H1 (cell line): ENCODE data around the gene NRXN3. TPM values are rescaled to one million over a fixed set of nuclear protein-coding genes. Genes with fewer than 3 reads are reported as not detected.

Experiments
- CTCF ChIA-PET: fragments of 300-600 bp; sonication (Branson Sonifier 250); formaldehyde crosslinking; loops from one replicate; lab custom pipeline; 2021; ENCODE audit not compliant: partially characterized antibody; lab: Charles Lee
- POLR2A ChIA-PET: fragments of 300-600 bp; sonication (Branson Sonifier 250); formaldehyde crosslinking; loops from one replicate; lab custom pipeline; 2021; ENCODE audit warnings: inconsistent platforms; ENCODE audit not compliant: partially characterized antibody; lab: Charles Lee
- DNase-seq, 2 experiments: peaks; one replicate each; pipeline versions ENCODE4 v3.0.0 to v3.0.0-alpha.2; 2010 to 2022; ENCODE audit warnings: low spot score in 2 of 2, low read depth in 1 of 2, mixed read lengths in 1 of 2
- FAIRE-seq: peaks from 2 replicates; lab custom pipeline; 2011; peaks lifted over from hg19 to GRCh38; lab: Jason Lieb, UNC
- H2AFZ ChIP-seq: 2 replicates; pipeline ENCODE4 v1.8.1; 2012; ENCODE audit warnings: low read length, inconsistent platforms
- H2AK5ac ChIP-seq: 2 replicates; pipeline ENCODE4 v1.6.1; 2013; ENCODE audit warnings: low read depth, low read length
- H2BK120ac ChIP-seq: replicated peaks from 2 replicates; pipeline ENCODE3; 2013; ENCODE audit warnings: low read depth, low read length, inconsistent platforms
- H2BK12ac ChIP-seq: 2 replicates; pipeline ENCODE4 v1.6.1; 2013; ENCODE audit warnings: low read depth, low read length
- H2BK15ac ChIP-seq: 2 replicates; pipeline ENCODE4 v1.6.1; 2013; ENCODE audit warnings: low read length
- H2BK20ac ChIP-seq: 2 replicates; pipeline ENCODE4 v1.6.1; 2013; ENCODE audit warnings: low read length
- H2BK5ac ChIP-seq: 2 replicates; pipeline ENCODE4 v1.6.1; 2013; ENCODE audit warnings: low read depth, low read length
- H3K14ac ChIP-seq: 2 replicates; pipeline ENCODE4 v1.6.1; 2013; ENCODE audit warnings: inconsistent platforms; ENCODE audit not compliant: insufficient read length
- H3K18ac ChIP-seq: 2 replicates; pipeline ENCODE4 v1.6.1; 2013; ENCODE audit warnings: low read length; ENCODE audit errors: extremely low read depth
- H3K23ac ChIP-seq: 2 replicates; pipeline ENCODE4 v1.6.1; 2013; ENCODE audit warnings: inconsistent platforms; ENCODE audit not compliant: insufficient read length
- H3K23me2 ChIP-seq: 2 replicates; pipeline ENCODE4 v1.6.1; 2013; ENCODE audit warnings: low read depth, low read length
- H3K27ac ChIP-seq: 2 replicates; pipeline ENCODE4 v1.6.1; 2011; ENCODE audit warnings: low read depth, low read length, inconsistent platforms
- H3K27me3 ChIP-seq, 4 experiments: replicated peaks in 1 of 4; 1 replicate in 1 of 4; 2 replicates in 3 of 4; pipeline versions ENCODE4 v1.6.1 to v1.8.1; 2011 to 2013; ENCODE audit warnings: low read length in 3 of 4, mild to moderate bottlenecking in 3 of 4, inconsistent platforms in 2 of 4, mixed read lengths in 2 of 4, moderate library complexity in 1 of 4; ENCODE audit not compliant: control insufficient read depth in 3 of 4, insufficient read depth in 3 of 4; ENCODE audit errors: extremely low read depth in 1 of 4
- H3K36me3 ChIP-seq, 4 experiments: 2 replicates each; pipeline versions ENCODE4 v1.6.1 to v1.8.1; 2011 to 2013; ENCODE audit warnings: mild to moderate bottlenecking in 4 of 4, low read length in 3 of 4, moderate library complexity in 2 of 4, control low read depth in 1 of 4, inconsistent platforms in 1 of 4; ENCODE audit not compliant: insufficient read depth in 4 of 4, control insufficient read depth in 2 of 4
- H3K4ac ChIP-seq: replicated peaks from 2 replicates; pipeline ENCODE3; 2013; ENCODE audit warnings: low read length, low read depth, mixed read lengths, inconsistent platforms; ENCODE audit not compliant: insufficient read length
- H3K4me1 ChIP-seq, 4 experiments: replicated peaks in 1 of 4; 1 replicate in 1 of 4; 2 replicates in 3 of 4; pipeline versions ENCODE4 v1.6.1 to v1.8.1; 2011 to 2013; ENCODE audit warnings: low read length in 3 of 4, inconsistent platforms in 2 of 4, mixed read lengths in 1 of 4; ENCODE audit not compliant: insufficient read depth in 4 of 4, control insufficient read depth in 3 of 4
- H3K4me2 ChIP-seq, 2 experiments: 2 replicates each; pipeline versions ENCODE4 v1.6.1 to v1.8.1; 2011 to 2013; ENCODE audit warnings: low read depth in 2 of 2, low read length in 2 of 2, control low read depth in 1 of 2, inconsistent platforms in 1 of 2, mild to moderate bottlenecking in 1 of 2; ENCODE audit not compliant: insufficient read depth in 1 of 2
- H3K4me3 ChIP-seq, 4 experiments: fragments of 200-600, 300-600 bp in 1 of 4; sonication (generic), shearing (Covaris generic), sonication (Bioruptor Twin) in 1 of 4; 2 replicates each; pipeline versions ENCODE4 v1.5.1 to v1.8.1; 2011 to 2016; ENCODE audit warnings: low read length in 4 of 4, low read depth in 3 of 4, control low read depth in 2 of 4, inconsistent platforms in 2 of 4, mild to moderate bottlenecking in 2 of 4, mixed read lengths in 1 of 4, moderate library complexity in 1 of 4; ENCODE audit not compliant: insufficient read depth in 2 of 4; ENCODE audit errors: extremely low read depth in 1 of 4
- H3K56ac ChIP-seq: replicated peaks from 2 replicates; pipeline ENCODE3; 2013; ENCODE audit warnings: low read depth, mild to moderate bottlenecking, mixed read lengths, low read length, inconsistent platforms; ENCODE audit not compliant: insufficient read length
- H3K79me1 ChIP-seq: 2 replicates; pipeline ENCODE4 v1.6.1; 2013; ENCODE audit warnings: low read depth, low read length, control low read depth
- H3K79me2 ChIP-seq, 2 experiments: 2 replicates each; pipeline versions ENCODE4 v1.6.1 to v1.8.1; 2012 to 2013; ENCODE audit warnings: low read length in 2 of 2, mild to moderate bottlenecking in 2 of 2, inconsistent platforms in 1 of 2; ENCODE audit not compliant: insufficient read depth in 2 of 2, control insufficient read depth in 1 of 2
- H3K9ac ChIP-seq, 4 experiments: replicated peaks in 1 of 4; 1 replicate in 1 of 4; 2 replicates in 3 of 4; pipeline versions ENCODE4 v1.6.1 to v1.8.1; 2011 to 2013; ENCODE audit warnings: low read depth in 3 of 4, low read length in 3 of 4, control low read depth in 2 of 4, mild to moderate bottlenecking in 2 of 4, moderate library complexity in 2 of 4, inconsistent platforms in 1 of 4; ENCODE audit errors: extremely low read depth in 1 of 4
- H3K9me3 ChIP-seq, 2 experiments: 2 replicates each; pipeline versions ENCODE4 v1.6.1 to v1.8.1; 2012 to 2013; ENCODE audit warnings: mild to moderate bottlenecking in 2 of 2, moderate library complexity in 2 of 2, control low read depth in 1 of 2, inconsistent platforms in 1 of 2, low read depth in 1 of 2, low read length in 1 of 2, mixed read lengths in 1 of 2; ENCODE audit not compliant: insufficient read depth in 2 of 2
- H4K20me1 ChIP-seq, 2 experiments: replicated peaks in 1 of 2; 2 replicates each; pipeline versions ENCODE3 to v1.8.1; 2011 to 2013; ENCODE audit warnings: inconsistent platforms in 2 of 2, low read length in 2 of 2, mild to moderate bottlenecking in 1 of 2; ENCODE audit not compliant: insufficient read depth in 2 of 2, control insufficient read depth in 1 of 2
- H4K5ac ChIP-seq: 2 replicates; pipeline ENCODE4 v1.6.1; 2013; ENCODE audit warnings: low read length, low read depth, mixed read lengths, inconsistent platforms; ENCODE audit not compliant: insufficient read length
- H4K8ac ChIP-seq: 2 replicates; pipeline ENCODE4 v1.8.0; 2013; ENCODE audit warnings: mild to moderate bottlenecking, moderate library complexity, low read length, inconsistent platforms; ENCODE audit not compliant: insufficient read depth; ENCODE audit errors: extremely low read depth
- H4K91ac ChIP-seq: replicated peaks from 2 replicates; pipeline ENCODE3; 2013; ENCODE audit warnings: low read length, mixed read lengths, inconsistent platforms; ENCODE audit not compliant: insufficient read length
- CBX5 ChIP-seq: fragments of 300-800, 300-1000 bp; sonication (generic); IDR thresholded peaks from 2 replicates; pipeline ENCODE4 v1.7.1; 2016; ENCODE audit warnings: antibody characterized with exemption, low read length, low read depth
- WGBS, 2 experiments: shearing (Covaris generic) in 1 of 2; methylation state at CpG; one replicate each; pipeline versions ENCODE4 v1.1.6 to v1.1.7; 2013 to 2015; ENCODE audit warnings: low lambda C conversion rate in 2 of 2, mixed read lengths in 2 of 2, inconsistent platforms in 1 of 2, low coverage in 1 of 2, missing lambda C conversion rate in 1 of 2; ENCODE audit not compliant: insufficient replicate concordance in 2 of 2, insufficient coverage in 1 of 2, insufficient read length in 1 of 2; ENCODE audit errors: extremely low coverage in 1 of 2, missing lambda C conversion rate in 1 of 2; 5-methylcytosine and 5-hydroxymethylcytosine counted together
- polyA plus RNA-seq, 7 experiments: library from polyadenylated mRNA; depleted of rRNA in 3 of 7; stranded (reverse) in 5 of 7; unstranded in 2 of 7; fragments of >200 nt in 5 of 7; fragments of 200-250 nt in 2 of 7; gene quantifications; 1 replicate in 5 of 7; 2 replicates in 1 of 7; 4 replicates in 1 of 7; pipeline versions ENCODE4 v1.2.1 to v1.2.3, GENCODE V29; 2011 to 2013; ENCODE audit warnings: missing spikeins in 2 of 7, mixed read lengths in 2 of 7
- total RNA-seq: library from RNA; stranded (reverse); fragmentation: NEBNext Ultra II Directional; extraction: Animal tissue kit (Norgen Biotek cat#: 25700); gene quantifications from 2 replicates; pipeline ENCODE4 v1.2.1, GENCODE V29; 2021

Gene NRXN3
- total and polyA plus RNA-seq, 2 of the 8 experiments (the other 6 are each of a cell fraction or from before 2014, with no cell fraction given), result 2.6 to 4.1 TPM

- CTCF ChIA-PET, result interaction anchor here (0.5 to 0.8 kb wide), 4 partner anchors 74 to 404 kb away, joined by 3 read pairs; no protein-coding TSS in a partner anchor
- H3K79me1 ChIP-seq, result no peaks in the 10 kb centered on the region
These were observed 926.6 kb downstream of the NRXN3 start for GRCh38 chr14:79096811-79097210.

More at GRCh38 chr14:79096811-79097210, 926.6 kb downstream of the NRXN3 start:
- no peak overlapping the region for H4K5ac ChIP-seq
- no peak overlapping the region for H4K8ac ChIP-seq
- no peak overlapping the region for H3K9ac ChIP-seq
- no peak overlapping the region for H2BK12ac ChIP-seq
- no peak overlapping the region for H3K4me3 ChIP-seq
- no peak overlapping the region for H2BK15ac ChIP-seq
- no peaks in the 10 kb centered on the region for H3K79me2 ChIP-seq
- H3K18ac ChIP-seq, result no peak overlapping the region
- H3K4me2 ChIP-seq, result no peak overlapping the region
- peaks cover 0 to 6% (median 2%) of the 10 kb centered on the region in 4 experiments; a peak in 2 of 7 replicates for H3K4me1 ChIP-seq
- no peak overlapping the region for H3K23ac ChIP-seq
- H3K23me2 ChIP-seq, result no peaks in the 10 kb centered on the region; the same call in 1 of the 2 replicates
- DNase-seq (no peak), FAIRE-seq (no peak)
- H3K14ac ChIP-seq, result no peak overlapping the region
- H2BK20ac ChIP-seq, result no peak overlapping the region
- H4K91ac ChIP-seq, result no peak overlapping the region
- H3K9me3 ChIP-seq, result no peaks in the 10 kb centered on the region
- H2AFZ ChIP-seq, result no peak overlapping the region
- POLR2A ChIA-PET, result no interaction called here
- no peaks in the 10 kb centered on the region for H4K20me1 ChIP-seq
- H2AK5ac ChIP-seq, result no peak overlapping the region
- no peak overlapping the region for H3K27ac ChIP-seq
- no peak for TF ChIP-seq CBX5
- H2BK120ac ChIP-seq, result no peak overlapping the region
- H3K56ac ChIP-seq, result no peak overlapping the region
- no peak overlapping the region for H3K4ac ChIP-seq
- H3K36me3 ChIP-seq, result no peaks in the 10 kb centered on the region
- peaks cover 0 to 10% (median 1%) of the 10 kb centered on the region in 4 experiments; a peak in 2 of 7 replicates for H3K27me3 ChIP-seq
- 86% methylated on average over 1 of the region's 1 CpG; no CpG with 5 or more reads in 1 of the 2 experiments for WGBS, 2 experiments
- H2BK5ac ChIP-seq, result no peak overlapping the region
